IMR-90 (cell line): ENCODE results near the gene ADD3.

ENCODE experiments used
- POLR2A ChIP-seq: IDR thresholded peaks from 2 replicates; pipeline ENCODE4 v1.6.1; 2012; ENCODE audit warnings: mild to moderate bottlenecking, low read depth, low read length
- USF2 ChIP-seq: fragments of 150-350 bp; IDR thresholded peaks from 2 replicates; pipeline ENCODE4 v1.6.1; 2017; ENCODE audit warnings: mild to moderate bottlenecking, antibody characterized with exemption, low read length, low read depth
- TF ChIP-seq, protein P1 (sequence below): conservative IDR thresholded peaks from 2 replicates; pipeline ENCODE4 v1.5.1; 2012; ENCODE audit warnings: mild to moderate bottlenecking, low read depth, low read length, improper control_type of control experiment

- TF ChIP-seq, protein P1, sequence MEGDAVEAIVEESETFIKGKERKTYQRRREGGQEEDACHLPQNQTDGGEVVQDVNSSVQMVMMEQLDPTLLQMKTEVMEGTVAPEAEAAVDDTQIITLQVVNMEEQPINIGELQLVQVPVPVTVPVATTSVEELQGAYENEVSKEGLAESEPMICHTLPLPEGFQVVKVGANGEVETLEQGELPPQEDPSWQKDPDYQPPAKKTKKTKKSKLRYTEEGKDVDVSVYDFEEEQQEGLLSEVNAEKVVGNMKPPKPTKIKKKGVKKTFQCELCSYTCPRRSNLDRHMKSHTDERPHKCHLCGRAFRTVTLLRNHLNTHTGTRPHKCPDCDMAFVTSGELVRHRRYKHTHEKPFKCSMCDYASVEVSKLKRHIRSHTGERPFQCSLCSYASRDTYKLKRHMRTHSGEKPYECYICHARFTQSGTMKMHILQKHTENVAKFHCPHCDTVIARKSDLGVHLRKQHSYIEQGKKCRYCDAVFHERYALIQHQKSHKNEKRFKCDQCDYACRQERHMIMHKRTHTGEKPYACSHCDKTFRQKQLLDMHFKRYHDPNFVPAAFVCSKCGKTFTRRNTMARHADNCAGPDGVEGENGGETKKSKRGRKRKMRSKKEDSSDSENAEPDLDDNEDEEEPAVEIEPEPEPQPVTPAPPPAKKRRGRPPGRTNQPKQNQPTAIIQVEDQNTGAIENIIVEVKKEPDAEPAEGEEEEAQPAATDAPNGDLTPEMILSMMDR = no peak
- TF ChIP-seq USF2 (no peak), POLR2A (no peak)
Observed at GRCh38 chr10:110033701-110034235, 26.0 kb downstream of the ADD3 start.
